ENCODE measurements around the gene DCAF6. TPM values are rescaled to one million over a fixed set of nuclear protein-coding genes. Genes with fewer than 3 reads are reported as not detected.

DCAF6 gene
- total RNA-seq, 4 donors from 2014 or later: 38.2 to 90.3 (median 54.8) TPM

DNA sequence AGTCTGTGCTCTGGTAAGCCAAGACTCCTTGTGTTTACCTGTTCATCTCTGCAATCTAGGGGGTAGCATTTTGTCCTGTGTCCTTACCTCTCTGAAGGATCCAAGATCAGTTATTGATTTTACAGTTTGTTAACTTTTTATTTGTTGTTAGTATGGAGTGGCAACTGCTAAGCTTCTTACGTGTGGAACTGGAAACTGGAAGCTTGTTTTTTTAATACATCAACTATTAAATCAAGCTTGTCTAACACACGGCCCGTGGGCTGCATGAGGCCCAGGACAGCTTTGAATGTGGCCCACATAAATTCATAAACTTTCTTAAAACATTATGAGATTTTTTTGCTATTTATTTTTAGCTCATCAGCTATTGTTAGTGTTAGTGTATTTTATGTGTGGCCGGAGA lies 29.6 kb downstream of the DCAF6 start:
- Histone ChIP-seq H3K4me1 (no peaks in the 10 kb centered on the region), H3K27me3 (no peaks in the 10 kb centered on the region), H3K9me3 (no peaks in the 10 kb centered on the region), H3K36me3 (peaks cover 12% of the 10 kb centered on the region), H3K27ac (no peak overlapping the region), H3K4me3 (no peak overlapping the region)
- TF ChIP-seq EP300 (IDR thresholded peaks at IDR 0.05) (no peak), POLR2A (IDR thresholded peaks at IDR 0.05) (no peak), POLR2AphosphoS5 (IDR thresholded peaks at IDR 0.05) (no peak)
- TF ChIP-seq, protein P1, sequence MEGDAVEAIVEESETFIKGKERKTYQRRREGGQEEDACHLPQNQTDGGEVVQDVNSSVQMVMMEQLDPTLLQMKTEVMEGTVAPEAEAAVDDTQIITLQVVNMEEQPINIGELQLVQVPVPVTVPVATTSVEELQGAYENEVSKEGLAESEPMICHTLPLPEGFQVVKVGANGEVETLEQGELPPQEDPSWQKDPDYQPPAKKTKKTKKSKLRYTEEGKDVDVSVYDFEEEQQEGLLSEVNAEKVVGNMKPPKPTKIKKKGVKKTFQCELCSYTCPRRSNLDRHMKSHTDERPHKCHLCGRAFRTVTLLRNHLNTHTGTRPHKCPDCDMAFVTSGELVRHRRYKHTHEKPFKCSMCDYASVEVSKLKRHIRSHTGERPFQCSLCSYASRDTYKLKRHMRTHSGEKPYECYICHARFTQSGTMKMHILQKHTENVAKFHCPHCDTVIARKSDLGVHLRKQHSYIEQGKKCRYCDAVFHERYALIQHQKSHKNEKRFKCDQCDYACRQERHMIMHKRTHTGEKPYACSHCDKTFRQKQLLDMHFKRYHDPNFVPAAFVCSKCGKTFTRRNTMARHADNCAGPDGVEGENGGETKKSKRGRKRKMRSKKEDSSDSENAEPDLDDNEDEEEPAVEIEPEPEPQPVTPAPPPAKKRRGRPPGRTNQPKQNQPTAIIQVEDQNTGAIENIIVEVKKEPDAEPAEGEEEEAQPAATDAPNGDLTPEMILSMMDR (IDR thresholded peaks at IDR 0.05): no peak
- WGBS: 88% methylated on average over 4 of the region's 4 CpGs
- DNase-seq (ENCODE audit: low spot score in 2 of 2): no peak

DNA sequence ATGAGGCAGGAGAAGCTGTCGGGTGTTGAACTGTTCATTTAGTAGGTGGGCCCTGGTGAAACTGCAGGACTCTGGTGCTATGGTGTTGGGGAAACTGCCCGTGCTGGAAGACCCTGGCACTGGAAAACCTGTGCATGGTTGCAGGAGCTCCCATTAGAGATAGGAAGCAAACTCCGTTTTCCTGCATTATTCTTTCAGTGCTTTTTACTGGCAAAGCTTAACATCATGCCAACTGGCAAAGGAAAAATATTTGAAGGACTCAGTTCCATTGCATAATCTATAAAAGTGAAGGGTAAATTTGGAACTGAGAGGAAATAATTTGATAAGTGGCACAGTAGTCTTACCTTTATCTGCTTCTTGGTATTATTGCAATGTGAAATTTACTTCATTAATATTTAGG lies 32.1 kb downstream of the DCAF6 start:
- TF ChIP-seq, protein P1 (IDR thresholded peaks at IDR 0.05): no peak
- no peak for TF ChIP-seq POLR2AphosphoS5 (IDR thresholded peaks at IDR 0.05)
- TF ChIP-seq EP300 (IDR thresholded peaks at IDR 0.05): no peak
- TF ChIP-seq POLR2A (IDR thresholded peaks at IDR 0.05): no peak
- no peaks in the 10 kb centered on the region for H3K27me3 ChIP-seq
- DNase-seq (ENCODE audit: low spot score in 2 of 2): no peak
- H3K9me3 ChIP-seq: no peaks in the 10 kb centered on the region
- 79% methylated on average over 3 of the region's 3 CpGs for WGBS
- H3K27ac ChIP-seq: no peak overlapping the region
- H3K4me1 ChIP-seq: no peaks in the 10 kb centered on the region
- H3K36me3 ChIP-seq: peaks cover 18% of the 10 kb centered on the region
- H3K4me3 ChIP-seq: no peak overlapping the region

DNA sequence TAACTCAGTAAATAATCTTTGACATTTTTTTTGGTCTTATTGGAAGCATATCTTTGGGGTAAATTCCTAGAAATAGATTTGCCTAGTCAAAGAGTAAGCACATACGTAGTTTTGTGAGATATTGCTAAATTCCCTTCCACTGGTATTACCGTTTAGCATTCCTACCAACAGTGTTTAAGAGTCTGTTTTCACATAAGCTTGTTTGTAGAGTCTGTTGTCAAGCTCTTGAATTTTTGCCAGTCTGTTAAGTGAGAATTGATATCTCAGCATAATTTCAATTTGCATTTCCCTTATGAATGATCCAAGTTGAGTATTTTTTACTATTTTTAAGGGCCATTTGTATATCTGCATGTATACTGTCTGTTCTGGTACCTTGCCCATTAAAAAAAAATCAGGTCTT lies 37.3 kb downstream of the DCAF6 start:
- Histone ChIP-seq H3K36me3 (peaks cover 41% of the 10 kb centered on the region), H3K27me3 (no peaks in the 10 kb centered on the region), H3K9me3 (no peaks in the 10 kb centered on the region), H3K4me1 (peaks cover 9% of the 10 kb centered on the region), H3K27ac (no peak overlapping the region), H3K4me3 (no peak overlapping the region)
- DNase-seq (ENCODE audit: low spot score in 2 of 2): no peak
- 81% methylated on average over 2 of the region's 2 CpGs for WGBS
- no peak for TF ChIP-seq EP300 (IDR thresholded peaks at IDR 0.05)
- TF ChIP-seq, protein P1 (IDR thresholded peaks at IDR 0.05): no peak
- no peak for TF ChIP-seq POLR2AphosphoS5 (IDR thresholded peaks at IDR 0.05)
- TF ChIP-seq POLR2A (IDR thresholded peaks at IDR 0.05): no peak

DNA sequence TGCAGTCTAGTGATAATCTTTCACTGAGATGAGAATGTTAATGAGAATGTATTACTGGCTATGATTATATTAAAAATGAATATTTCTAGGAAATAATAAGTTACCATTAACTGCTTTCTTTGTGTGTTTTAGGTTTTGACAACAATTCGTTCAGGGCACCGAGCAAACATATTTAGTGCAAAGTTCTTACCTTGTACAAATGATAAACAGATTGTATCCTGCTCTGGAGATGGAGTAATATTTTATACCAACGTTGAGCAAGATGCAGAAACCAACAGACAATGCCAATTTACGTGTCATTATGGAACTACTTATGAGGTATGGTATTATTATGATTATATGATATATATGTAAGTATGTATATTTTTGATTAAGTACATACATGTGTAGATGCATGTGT lies 38.2 kb downstream of the DCAF6 start:
- Histone ChIP-seq H3K27me3 (no peaks in the 10 kb centered on the region), H3K9me3 (no peaks in the 10 kb centered on the region), H3K4me3 (no peak overlapping the region), H3K4me1 (peaks cover 9% of the 10 kb centered on the region), H3K27ac (no peak overlapping the region), H3K36me3 (peaks cover 44% of the 10 kb centered on the region)
- no peak for TF ChIP-seq EP300 (IDR thresholded peaks at IDR 0.05)
- TF ChIP-seq, protein P1 (IDR thresholded peaks at IDR 0.05): no peak
- no peak for TF ChIP-seq POLR2A (IDR thresholded peaks at IDR 0.05)
- TF ChIP-seq POLR2AphosphoS5 (IDR thresholded peaks at IDR 0.05): no peak
- WGBS: 84% methylated on average over 4 of the region's 4 CpGs
- no peak for DNase-seq (ENCODE audit: low spot score in 2 of 2)

DNA sequence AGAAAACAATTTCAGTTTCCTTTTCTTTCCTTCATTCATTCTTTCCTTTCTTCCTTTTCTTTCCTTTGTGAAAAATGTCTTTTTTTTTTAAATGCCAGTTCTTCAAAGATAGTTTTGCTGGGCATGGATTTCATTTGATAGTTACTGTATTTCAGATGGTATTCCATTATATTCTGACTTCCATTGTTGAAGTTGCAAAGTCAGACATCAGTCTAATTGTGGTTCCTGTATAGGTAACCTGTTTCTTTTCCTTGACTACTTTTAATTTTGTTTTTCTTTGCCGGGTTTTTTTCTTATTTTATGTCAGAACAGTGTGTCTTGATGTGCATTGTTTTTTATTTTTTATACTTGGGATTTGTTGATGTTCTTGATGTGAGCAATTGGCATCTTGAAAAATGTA lies 40.8 kb downstream of the DCAF6 start:
- Histone ChIP-seq H3K36me3 (peaks cover 41% of the 10 kb centered on the region), H3K27ac (no peak overlapping the region), H3K4me3 (no peak overlapping the region), H3K9me3 (no peaks in the 10 kb centered on the region), H3K27me3 (no peaks in the 10 kb centered on the region), H3K4me1 (peaks cover 9% of the 10 kb centered on the region)
- TF ChIP-seq POLR2AphosphoS5 (IDR thresholded peaks at IDR 0.05) (no peak), POLR2A (IDR thresholded peaks at IDR 0.05) (no peak), EP300 (IDR thresholded peaks at IDR 0.05) (no peak)
- TF ChIP-seq, protein P1 (IDR thresholded peaks at IDR 0.05): no peak
- DNase-seq (ENCODE audit: low spot score in 2 of 2): no peak
- 97% methylated on average over 1 of the region's 1 CpG for WGBS
